Stimulated activated CD4-positive, alpha-beta T cell treated with anti-CD3 and anti-CD28 coated beads, Interleukin-1b, Interleukin-23, amount 100 ng/mL, for 24 hours (primary cell): ENCODE measurements around the gene NHS.

Source experiments
- DNase-seq, 4 experiments: peaks; one replicate each; pipeline ENCODE4 v3.0.0-alpha.2; 2020; ENCODE audit warnings: low read depth in 4 of 4, low spot score in 1 of 4

The NHS gene

GRCh38 chrX:17374619-17375366, at the start of gene NHS:
TSS of gene NHS (plus strand) at chrX:17375200. CDS start at chrX:17375758, 558 bp downstream.
- DNase-seq: no peak

- no peak for DNase-seq
Measured at GRCh38 chrX:17328837-17329236, 46.2 kb upstream of the NHS start.

GRCh38 chrX:17336377-17336776, 38.6 kb upstream of the NHS start:
- no peak for DNase-seq

- DNase-seq: no peak
Measured at GRCh38 chrX:17355976-17356375, 19.0 kb upstream of the NHS start.

- DNase-seq: no peak
Measured at GRCh38 chrX:17359500-17359899, 15.5 kb upstream of the NHS start.

- no peak for DNase-seq
Measured at GRCh38 chrX:17361620-17362019, 13.4 kb upstream of the NHS start.

GRCh38 chrX:17368002-17368401, 7.0 kb upstream of the NHS start:
- DNase-seq: no peak

GRCh38 chrX:17369309-17369708, 5.7 kb upstream of the NHS start:
- no peak for DNase-seq

- DNase-seq: no peak
Measured at GRCh38 chrX:17370191-17370590, 4.8 kb upstream of the NHS start.

- DNase-seq: no peak
Measured at GRCh38 chrX:17372052-17372451, 2.9 kb upstream of the NHS start.

GRCh38 chrX:17373337-17373736, 1.7 kb upstream of the NHS start:
- DNase-seq: no peak

GRCh38 chrX:17375367-17375636, 302 bp downstream of the NHS start:
- DNase-seq: no peak

GRCh38 chrX:17375637-17376430, 834 bp downstream of the NHS start:
- no peak for DNase-seq

GRCh38 chrX:17376431-17377077, 1.6 kb downstream of the NHS start:
- no peak for DNase-seq

GRCh38 chrX:17377091-17377717, 2.2 kb downstream of the NHS start:
- DNase-seq: no peak

- no peak for DNase-seq
Measured at GRCh38 chrX:17377795-17378194, 2.8 kb downstream of the NHS start.

GRCh38 chrX:17380221-17380620, 5.2 kb downstream of the NHS start:
- DNase-seq: no peak

- no peak for DNase-seq
Measured at GRCh38 chrX:17390419-17390850, 15.4 kb downstream of the NHS start.

- no peak for DNase-seq
Measured at GRCh38 chrX:17395154-17395553, 20.2 kb downstream of the NHS start.

GRCh38 chrX:17397074-17397473, 22.1 kb downstream of the NHS start:
- DNase-seq: no peak

- DNase-seq: no peak
Measured at GRCh38 chrX:17403189-17403691, 28.2 kb downstream of the NHS start.

GRCh38 chrX:17403972-17404371, 29.0 kb downstream of the NHS start:
- no peak for DNase-seq
